IPS-18a (cell line): ENCODE results near the gene DCAF8L2.
"Not testable (repeated sequence)": the region's sequence is repeated elsewhere in the genome, so short reads cannot be mapped to it uniquely, and the experiment has no call there.

Experiments
- H3K27ac ChIP-seq: one replicate; pipeline ENCODE4 v1.5.1; 2013; ENCODE audit warnings: low read length
- H3K27me3 ChIP-seq: one replicate; pipeline ENCODE4 v1.6.1; 2013; ENCODE audit warnings: mild to moderate bottlenecking, low read length; ENCODE audit not compliant: control insufficient read depth, insufficient read depth
- H3K36me3 ChIP-seq: one replicate; pipeline ENCODE4 v1.6.1; 2013; ENCODE audit warnings: low read depth, low read length; ENCODE audit not compliant: control insufficient read depth
- H3K4me1 ChIP-seq: one replicate; pipeline ENCODE4 v1.6.1; 2013; ENCODE audit warnings: low read depth, low read length; ENCODE audit not compliant: control insufficient read depth
- H3K4me3 ChIP-seq: one replicate; pipeline ENCODE4 v1.5.1; 2013; ENCODE audit warnings: low read length
- H3K9ac ChIP-seq: one replicate; pipeline ENCODE4 v1.6.1; 2013; ENCODE audit warnings: mild to moderate bottlenecking, low read length, moderate library complexity
- H3K9me3 ChIP-seq: one replicate; pipeline ENCODE4 v1.6.1; 2013; ENCODE audit warnings: low read depth, low read length; ENCODE audit not compliant: control insufficient read depth

Gene DCAF8L2

DNA sequence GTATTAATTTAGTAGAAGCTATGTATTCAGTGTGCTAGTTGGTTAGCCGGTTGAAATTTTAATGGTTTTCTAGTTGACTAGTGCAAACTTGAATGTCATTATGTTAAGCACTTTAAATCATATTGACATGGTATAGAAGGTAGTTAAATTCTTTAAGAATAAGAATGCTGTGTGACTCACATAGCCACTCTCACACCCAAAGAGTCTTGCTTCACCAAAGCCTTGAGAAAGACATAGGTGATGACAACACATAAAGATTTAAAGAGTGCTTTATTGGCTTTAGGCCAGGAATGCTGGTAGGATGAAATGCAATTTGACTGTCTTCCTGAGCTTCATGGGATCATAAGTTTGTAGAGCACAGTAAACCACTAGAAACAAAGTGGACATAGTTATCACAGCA, 85.3 kb downstream of the DCAF8L2 start:
- Histone ChIP-seq H3K9me3 (peaks cover 23% of the 10 kb centered on the region), H3K27me3 (no peaks in the 10 kb centered on the region), H3K27ac (no peak overlapping the region), H3K4me3 (no peak overlapping the region), H3K4me1 (no peaks in the 10 kb centered on the region), H3K36me3 (no peaks in the 10 kb centered on the region), H3K9ac (no peak overlapping the region)

- Histone ChIP-seq H3K9me3 (peaks cover 23% of the 10 kb centered on the region), H3K4me1 (no peaks in the 10 kb centered on the region), H3K27ac (no peak overlapping the region), H3K9ac (no peak overlapping the region), H3K4me3 (no peak overlapping the region), H3K36me3 (no peaks in the 10 kb centered on the region), H3K27me3 (no peaks in the 10 kb centered on the region)
These were observed 89.1 kb downstream of the DCAF8L2 start for GRCh38 chrX:27679281-27679680.

DNA sequence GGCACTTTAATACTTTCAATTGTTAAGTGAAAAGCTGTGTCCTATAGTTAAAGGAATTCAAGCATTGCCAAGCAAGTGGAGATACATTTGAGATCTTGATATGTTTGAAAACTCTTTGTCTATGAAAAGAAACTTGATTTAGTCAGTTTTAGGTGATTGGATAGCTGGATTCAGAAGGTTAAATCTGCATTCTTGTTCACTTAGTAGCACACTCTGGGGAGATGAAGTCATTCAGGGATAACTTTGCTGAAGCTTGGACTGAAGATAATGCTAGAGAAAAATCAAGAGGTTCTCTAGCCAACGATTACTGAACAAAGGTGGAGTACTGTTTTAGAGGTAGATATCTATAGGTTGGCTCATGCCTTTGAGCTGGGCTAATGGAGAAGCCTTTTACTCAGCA, 90.6 kb downstream of the DCAF8L2 start:
- H3K9ac ChIP-seq, result no peak overlapping the region
- H3K27me3 ChIP-seq, result no peaks in the 10 kb centered on the region
- H3K4me1 ChIP-seq, result no peaks in the 10 kb centered on the region
- no peak overlapping the region for H3K27ac ChIP-seq
- no peak overlapping the region for H3K4me3 ChIP-seq
- no peaks in the 10 kb centered on the region for H3K36me3 ChIP-seq
- H3K9me3 ChIP-seq, result peaks cover 30% of the 10 kb centered on the region

DNA sequence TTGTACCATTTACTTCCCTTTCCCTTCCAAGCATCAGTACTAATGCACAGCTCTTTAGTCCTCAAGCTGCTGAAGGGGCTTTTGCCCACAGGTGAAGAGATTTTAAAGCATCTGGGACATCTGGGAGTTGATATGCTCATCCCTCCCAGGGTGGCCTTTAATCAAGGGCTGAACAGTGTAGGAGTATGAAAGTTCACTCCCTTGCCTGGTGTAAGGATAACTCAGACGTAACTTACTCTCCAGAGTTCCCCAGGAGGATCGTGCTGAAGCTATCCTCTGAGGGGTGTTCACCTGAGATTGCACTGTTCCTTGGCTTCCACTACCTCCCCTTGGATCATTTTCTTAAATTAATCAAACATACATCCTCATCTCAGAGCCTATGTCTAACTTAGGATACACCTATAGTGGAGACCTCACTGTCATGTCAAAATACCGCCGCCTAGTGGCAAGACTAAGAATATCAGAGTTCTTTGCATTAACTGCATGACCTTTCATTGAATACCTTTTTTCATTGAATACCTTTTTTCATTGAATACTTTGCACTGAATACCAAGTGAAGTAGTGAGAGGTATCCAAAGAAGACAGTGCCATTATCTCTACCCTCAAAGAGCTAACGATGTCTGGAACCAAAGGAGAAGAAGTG, 93.5 kb downstream of the DCAF8L2 start:
- not testable (repeated sequence) for H3K27ac ChIP-seq, H3K9ac ChIP-seq, H3K27me3 ChIP-seq, H3K36me3 ChIP-seq, H3K4me1 ChIP-seq, H3K4me3 ChIP-seq
- peaks cover 31% of the 10 kb centered on the region for H3K9me3 ChIP-seq

DNA sequence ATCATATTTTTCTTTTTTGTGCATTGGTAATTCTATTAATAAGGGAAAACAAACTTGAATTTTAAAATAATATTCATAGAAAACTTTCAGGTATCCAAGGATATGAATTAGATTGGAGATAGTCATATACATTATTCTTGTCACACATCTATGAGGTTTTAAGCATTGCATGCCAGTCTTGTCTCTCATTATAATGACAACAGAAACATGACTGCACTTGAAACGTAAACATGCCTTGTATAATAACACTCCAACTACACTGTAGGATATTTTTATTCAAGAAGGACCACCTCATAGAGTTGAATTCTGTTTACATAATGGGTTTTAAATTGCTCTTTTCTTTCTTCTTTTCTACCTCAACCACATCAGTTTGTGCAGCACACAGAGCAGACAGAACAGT, 104.5 kb downstream of the DCAF8L2 start:
- H3K4me3 ChIP-seq, result no peak overlapping the region
- H3K4me1 ChIP-seq, result no peaks in the 10 kb centered on the region
- H3K9me3 ChIP-seq, result peaks cover 13% of the 10 kb centered on the region
- H3K36me3 ChIP-seq, result no peaks in the 10 kb centered on the region
- H3K27ac ChIP-seq, result no peak overlapping the region
- no peak overlapping the region for H3K9ac ChIP-seq
- H3K27me3 ChIP-seq, result no peaks in the 10 kb centered on the region

GRCh38 chrX:27706526-27706925, 116.4 kb downstream of the DCAF8L2 start:
- Histone ChIP-seq H3K27ac (no peak overlapping the region), H3K36me3 (no peaks in the 10 kb centered on the region), H3K4me1 (no peaks in the 10 kb centered on the region), H3K4me3 (no peak overlapping the region), H3K27me3 (no peaks in the 10 kb centered on the region), H3K9me3 (peaks cover 10% of the 10 kb centered on the region), H3K9ac (no peak overlapping the region)

GRCh38 chrX:27715610-27716009, 125.5 kb downstream of the DCAF8L2 start:
- Histone ChIP-seq H3K4me3 (no peak overlapping the region), H3K9me3 (peaks cover 19% of the 10 kb centered on the region), H3K36me3 (no peaks in the 10 kb centered on the region), H3K9ac (no peak overlapping the region), H3K27ac (no peak overlapping the region), H3K27me3 (no peaks in the 10 kb centered on the region), H3K4me1 (no peaks in the 10 kb centered on the region)

- Histone ChIP-seq H3K27ac (no peak overlapping the region), H3K9me3 (peaks cover 10% of the 10 kb centered on the region), H3K36me3 (no peaks in the 10 kb centered on the region), H3K4me1 (no peaks in the 10 kb centered on the region), H3K9ac (no peak overlapping the region), H3K4me3 (no peak overlapping the region), H3K27me3 (no peaks in the 10 kb centered on the region)
These were observed 138.1 kb downstream of the DCAF8L2 start for GRCh38 chrX:27728291-27728690.

- no peaks in the 10 kb centered on the region for H3K36me3 ChIP-seq
- H3K4me1 ChIP-seq, result no peaks in the 10 kb centered on the region
- H3K4me3 ChIP-seq, result no peak overlapping the region
- H3K9me3 ChIP-seq, result peaks cover 8% of the 10 kb centered on the region
- H3K9ac ChIP-seq, result no peak overlapping the region
- H3K27ac ChIP-seq, result no peak overlapping the region
- no peaks in the 10 kb centered on the region for H3K27me3 ChIP-seq
These were observed 141.8 kb downstream of the DCAF8L2 start for GRCh38 chrX:27731962-27732361.

- Histone ChIP-seq H3K4me1 (no peaks in the 10 kb centered on the region), H3K27ac (no peak overlapping the region), H3K36me3 (no peaks in the 10 kb centered on the region), H3K4me3 (no peak overlapping the region), H3K9me3 (peaks cover 10% of the 10 kb centered on the region), H3K27me3 (no peaks in the 10 kb centered on the region), H3K9ac (no peak overlapping the region)
These were observed 145.8 kb downstream of the DCAF8L2 start for GRCh38 chrX:27735914-27736313.

DNA sequence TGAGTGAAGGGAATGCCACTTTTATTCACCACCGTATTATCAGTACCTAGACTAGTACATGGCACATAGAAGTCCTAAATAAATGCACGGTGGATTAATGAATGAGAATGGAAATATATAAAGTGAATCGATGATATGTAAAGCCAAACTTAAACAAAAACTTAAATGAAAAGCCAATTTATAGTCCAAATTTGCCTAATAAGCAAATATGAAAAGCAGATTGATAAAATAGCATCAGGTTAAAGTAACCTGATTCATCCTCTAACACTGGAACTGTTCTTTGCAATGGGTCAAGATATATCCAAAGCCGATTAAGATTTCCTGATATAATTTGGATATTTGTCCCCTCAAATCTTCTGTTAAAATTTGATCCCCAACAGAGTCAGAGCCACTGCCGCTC, 150.8 kb downstream of the DCAF8L2 start:
- Histone ChIP-seq H3K4me3 (no peak overlapping the region), H3K9me3 (peaks cover 11% of the 10 kb centered on the region), H3K9ac (no peak overlapping the region), H3K27me3 (no peaks in the 10 kb centered on the region), H3K27ac (no peak overlapping the region), H3K4me1 (no peaks in the 10 kb centered on the region), H3K36me3 (no peaks in the 10 kb centered on the region)

GRCh38 chrX:27743521-27743920, 153.4 kb downstream of the DCAF8L2 start:
- not testable (repeated sequence) for H3K9me3 ChIP-seq, H3K4me3 ChIP-seq, H3K27ac ChIP-seq, H3K27me3 ChIP-seq, H3K9ac ChIP-seq, H3K36me3 ChIP-seq, H3K4me1 ChIP-seq
